ENCODE data around the gene SLC49A3. TPM values are rescaled to one million over a fixed set of nuclear protein-coding genes. Genes with fewer than 3 reads are reported as not detected.

The SLC49A3 gene
- total and polyA plus RNA-seq, 2 of the 8 experiments (the other 6 are each of a cell fraction or from before 2014, with no cell fraction given) = 5.0 to 8.8 TPM

GRCh38 chr4:720111-720860 is 31.3 kb upstream of the SLC49A3 start:
- Histone ChIP-seq H2BK20ac (ENCODE audit: low read length) (no peak overlapping the region), H2BK5ac (ENCODE audit: low read depth, low read length) (no peak overlapping the region), H4K8ac (ENCODE audit: extremely low read depth, insufficient read depth, low read length) (no peak overlapping the region; the same call in 1 of the 2 replicates), H4K91ac (replicated peaks; ENCODE audit: insufficient read length, low read length) (no peak overlapping the region), H3K36me3 (ENCODE audit: control insufficient read depth in 2 of 4, insufficient read depth in 4 of 4, low read length in 3 of 4) (peaks cover 0 to 9% (median 0%) of the 10 kb centered on the region in 4 experiments; a peak in 2 of 8 replicates), H3K4me1 (replicated peaks in 1 of 4; ENCODE audit: control insufficient read depth in 3 of 4, insufficient read depth in 4 of 4, low read length in 3 of 4) (no peaks in the 10 kb centered on the region), H2BK120ac (replicated peaks; ENCODE audit: low read depth, low read length) (no peak overlapping the region), H3K9me3 (ENCODE audit: insufficient read depth in 2 of 2, low read depth in 1 of 2, low read length in 1 of 2) (no peaks in the 10 kb centered on the region), H2AFZ (ENCODE audit: low read length) (no peak overlapping the region), H2AK5ac (ENCODE audit: low read depth, low read length) (no peak overlapping the region), H3K27me3 (replicated peaks in 1 of 4; ENCODE audit: control insufficient read depth in 3 of 4, extremely low read depth in 1 of 4, insufficient read depth in 3 of 4, low read length in 3 of 4) (no peaks in the 10 kb centered on the region), H3K79me2 (ENCODE audit: control insufficient read depth in 1 of 2, insufficient read depth in 2 of 2, low read length in 2 of 2) (peaks cover 0 to 76% of the 10 kb centered on the region in 2 experiments; a peak in 3 of 4 replicates), H3K18ac (ENCODE audit: extremely low read depth, low read length) (no peak overlapping the region), H3K14ac (ENCODE audit: insufficient read length) (no peak overlapping the region), H2BK12ac (ENCODE audit: low read depth, low read length) (no peak overlapping the region), H4K5ac (ENCODE audit: insufficient read length, low read depth, low read length) (no peak overlapping the region), H3K27ac (ENCODE audit: low read depth, low read length) (no peak overlapping the region), H3K4me3 (ENCODE audit: extremely low read depth in 1 of 4, insufficient read depth in 2 of 4, low read depth in 3 of 4, low read length in 4 of 4) (no peak overlapping the region), H2BK15ac (ENCODE audit: low read length) (no peak overlapping the region), H3K56ac (replicated peaks; ENCODE audit: insufficient read length, low read depth, low read length) (no peak overlapping the region), H3K4me2 (ENCODE audit: insufficient read depth in 1 of 2, low read depth in 2 of 2, low read length in 2 of 2) (no peak overlapping the region), H3K4ac (replicated peaks; ENCODE audit: insufficient read length, low read depth, low read length) (no peak overlapping the region), H4K20me1 (replicated peaks in 1 of 2; ENCODE audit: control insufficient read depth in 1 of 2, insufficient read depth in 2 of 2, low read length in 2 of 2) (peaks cover 27 to 49% of the 10 kb centered on the region in 2 experiments), H3K23ac (ENCODE audit: insufficient read length) (no peak overlapping the region), H3K9ac (replicated peaks in 1 of 4; ENCODE audit: extremely low read depth in 1 of 4, low read depth in 3 of 4, low read length in 3 of 4) (no peak overlapping the region), H3K23me2 (ENCODE audit: low read depth, low read length) (no peaks in the 10 kb centered on the region), H3K79me1 (ENCODE audit: low read depth, low read length) (peaks cover 31% of the 10 kb centered on the region)
- WGBS, 2 experiments (ENCODE audit: extremely low coverage in 1 of 2, insufficient coverage in 1 of 2, insufficient read length in 1 of 2, insufficient replicate concordance in 2 of 2, low coverage in 1 of 2, low lambda C conversion rate in 2 of 2, missing lambda C conversion rate in 1 of 2) = 96% methylated on average over 53 of the region's 59 CpGs; no CpG with 5 or more reads in 1 of the 2 experiments
- ChIA-PET POLR2A (ENCODE audit: partially characterized antibody) (interaction anchor here (1.0 to 1.7 kb wide), 3 partner anchors 10 to 11 kb away, joined by 3 to 6 read pairs (median 4); no protein-coding TSS in a partner anchor), CTCF (ENCODE audit: partially characterized antibody) (interaction anchor here (0.8 to 2.8 kb wide), 4 partner anchors 17 to 33 kb away, joined by 3 to 16 read pairs (median 4); no protein-coding TSS in a partner anchor)
- no peak for FAIRE-seq
- no peak for DNase-seq (ENCODE audit: low read depth in 1 of 2, low spot score in 2 of 2)
- TF ChIP-seq CHD1 (IDR thresholded peaks at IDR 0.05; ENCODE audit: low read depth, low read length) = no peak
- TF ChIP-seq ZNF274 (IDR thresholded peaks at IDR 0.05; ENCODE audit: borderline replicate concordance, extremely low read depth, low read length) = no peak
- no peak for TF ChIP-seq EZH2 (IDR thresholded peaks at IDR 0.05; ENCODE audit: low read depth, low read length, severe bottlenecking)
- TF ChIP-seq SAP30 (IDR thresholded peaks at IDR 0.05; ENCODE audit: insufficient read depth, insufficient replicate concordance, low read length) = no peak
- no peak for TF ChIP-seq SP2 (IDR thresholded peaks at IDR 0.05; ENCODE audit: low read length)
- TF ChIP-seq TBP (IDR thresholded peaks at IDR 0.05; ENCODE audit: low read depth, low read length) = no peak
- TF ChIP-seq SP4 (IDR thresholded peaks at IDR 0.05; ENCODE audit: low read length) = no peak
- TF ChIP-seq CHD2 (IDR thresholded peaks at IDR 0.05; ENCODE audit: low read length) = no peak
- no peak for TF ChIP-seq GABPA (IDR thresholded peaks at IDR 0.05; ENCODE audit: borderline replicate concordance, insufficient read depth, low read length)
- TF ChIP-seq RFX5 (IDR thresholded peaks at IDR 0.05; ENCODE audit: borderline replicate concordance, low read depth, low read length) = no peak
- TF ChIP-seq KDM4A (IDR thresholded peaks at IDR 0.05; ENCODE audit: low read depth, low read length, severe bottlenecking) = no peak
- TF ChIP-seq YY1 (IDR thresholded peaks at IDR 0.05; ENCODE audit: low read depth, low read length) = no peak
- no peak for TF ChIP-seq HDAC6 (IDR thresholded peaks at IDR 0.05; ENCODE audit: low read depth, low read length)

All from H1 (cell line).